HG02759 (cell line): ENCODE measurements around the gene LIMS1.
"Not testable (repeated sequence)": the region's sequence is repeated elsewhere in the genome, so short reads cannot be mapped to it uniquely, and the experiment has no call there.

Experiments used
- ATAC-seq: cut with Tn5 transposase; IDR thresholded peaks from one replicate; pipeline ENCODE4 v1.9.1; 2021; ENCODE audit warnings: mild to moderate bottlenecking, moderate library complexity; ENCODE audit not compliant: unreplicated experiment

Gene LIMS1

DNA sequence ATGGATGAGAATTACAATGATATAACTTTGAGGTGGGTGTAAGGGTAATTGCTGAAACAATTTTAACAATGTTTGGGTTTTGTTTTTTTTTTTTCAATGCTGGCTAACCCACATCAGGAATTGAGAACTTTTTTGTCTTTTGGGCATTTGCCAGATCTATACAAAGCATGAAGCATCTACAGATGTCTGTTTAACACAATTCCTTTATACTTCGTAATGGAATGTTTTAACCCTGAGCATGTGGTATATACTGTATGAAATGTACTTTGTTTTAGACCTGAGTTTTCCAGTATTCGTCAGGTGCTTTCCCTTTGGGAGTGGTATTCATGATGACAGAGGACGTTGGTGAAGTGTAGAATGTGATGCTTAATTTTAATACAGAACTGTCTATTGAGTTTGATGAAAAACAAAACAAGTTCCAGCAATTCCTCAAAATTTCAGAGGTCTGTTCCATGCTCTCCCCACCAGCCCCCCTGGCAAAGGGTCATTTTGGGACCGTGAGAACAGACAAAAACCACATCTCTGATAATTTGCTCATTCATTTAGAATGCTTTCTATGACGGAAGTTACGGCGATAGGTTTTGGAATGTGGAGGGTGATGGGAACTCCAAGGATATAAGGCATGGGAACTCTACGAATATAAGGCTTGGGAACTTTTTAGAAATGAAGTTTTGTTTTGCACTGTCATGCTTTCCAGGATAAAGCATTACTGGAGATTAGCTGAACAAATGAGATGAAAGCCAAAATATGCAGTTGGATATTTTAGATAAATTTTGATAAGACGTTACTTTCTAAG lies 14.1 kb downstream of the LIMS1 start:
- ATAC-seq, result no peak

DNA sequence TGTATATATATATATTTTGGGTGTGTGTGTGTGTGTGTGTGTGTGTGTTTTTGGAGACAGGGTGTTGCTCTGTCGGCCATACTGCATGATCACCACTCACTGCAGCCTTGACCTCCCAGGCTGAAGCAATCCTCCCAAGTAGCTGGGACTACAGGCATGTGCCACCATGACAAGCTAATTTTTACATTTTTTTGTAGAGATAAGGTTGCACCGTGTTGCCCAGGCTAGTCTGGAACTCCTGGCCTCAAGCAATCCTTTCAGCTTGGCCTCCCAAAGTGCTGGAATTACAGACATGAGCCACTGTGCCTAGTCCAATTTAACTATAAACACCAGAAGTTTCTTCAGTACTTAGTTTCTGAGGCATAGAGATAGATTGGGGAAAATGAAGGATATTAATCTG lies 18.3 kb downstream of the LIMS1 start:
- no peak for ATAC-seq

- no peak for ATAC-seq
Observed at GRCh38 chr2:108553209-108553919, 19.1 kb downstream of the LIMS1 start.

- ATAC-seq, result no peak
Observed at GRCh38 chr2:108554528-108554927, 20.3 kb downstream of the LIMS1 start.

DNA sequence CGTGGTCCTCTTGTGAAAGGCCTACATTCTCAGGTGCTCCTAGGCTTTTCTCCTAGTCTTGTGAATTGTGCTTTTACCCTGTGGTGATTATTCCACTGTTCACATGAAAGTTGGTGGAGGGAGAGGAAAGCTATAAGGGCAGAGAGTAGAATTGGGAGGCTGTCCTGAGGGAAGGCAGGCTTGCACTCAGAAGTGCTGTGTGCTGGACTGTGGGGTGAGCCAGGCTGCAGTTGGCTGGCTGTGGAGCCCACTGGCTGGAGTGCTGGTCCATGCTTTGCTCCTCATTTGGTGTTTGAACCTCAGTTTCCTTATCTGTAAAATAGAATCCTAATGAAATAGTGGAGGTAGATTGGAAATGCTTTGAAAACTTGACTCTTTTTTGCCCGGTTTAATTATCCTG lies 21.3 kb downstream of the LIMS1 start:
- ATAC-seq, result no peak

- ATAC-seq, result not testable (repeated sequence)
Observed at GRCh38 chr2:108556581-108556980, 22.3 kb downstream of the LIMS1 start.

- ATAC-seq, result no peak
Observed at GRCh38 chr2:108560241-108560811, 26.1 kb downstream of the LIMS1 start.

DNA sequence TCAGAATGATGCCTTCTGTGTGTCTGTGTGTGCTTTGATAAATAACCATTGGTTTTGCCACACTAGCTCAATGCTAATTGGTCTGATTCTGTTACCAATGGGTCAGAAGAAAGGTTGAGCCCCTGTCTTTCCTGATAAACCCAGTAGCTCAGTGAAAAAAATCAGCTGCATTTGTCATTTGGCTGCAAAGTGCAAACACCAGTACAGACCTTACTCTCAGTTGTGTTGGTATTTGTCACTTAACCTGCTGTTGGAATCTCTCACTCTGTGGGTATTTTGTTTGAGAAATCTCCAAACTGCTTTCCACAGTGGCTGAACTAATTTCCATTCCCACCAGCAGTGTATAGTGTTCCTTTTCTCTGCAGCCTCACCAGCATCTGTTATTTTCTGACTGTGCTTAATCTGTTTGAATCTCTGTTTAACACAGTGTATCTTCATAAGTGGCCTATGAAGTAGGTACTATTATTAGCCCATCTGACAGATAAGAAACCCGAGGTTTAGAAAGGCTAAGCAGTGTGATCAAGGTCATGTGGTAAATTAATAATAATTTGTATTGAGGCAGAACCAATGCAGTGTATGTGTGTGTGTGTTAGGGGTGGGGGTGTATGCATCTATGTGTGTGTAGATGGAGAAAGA lies 26.7 kb downstream of the LIMS1 start:
- no peak for ATAC-seq

- no peak for ATAC-seq
Observed at GRCh38 chr2:108562274-108562673, 28.0 kb downstream of the LIMS1 start.

- ATAC-seq, result no peak
Observed at GRCh38 chr2:108564510-108564909, 30.2 kb downstream of the LIMS1 start.

- peak; percentile 72 for ATAC-seq
Observed at GRCh38 chr2:108565778-108566375, 31.6 kb downstream of the LIMS1 start.

DNA sequence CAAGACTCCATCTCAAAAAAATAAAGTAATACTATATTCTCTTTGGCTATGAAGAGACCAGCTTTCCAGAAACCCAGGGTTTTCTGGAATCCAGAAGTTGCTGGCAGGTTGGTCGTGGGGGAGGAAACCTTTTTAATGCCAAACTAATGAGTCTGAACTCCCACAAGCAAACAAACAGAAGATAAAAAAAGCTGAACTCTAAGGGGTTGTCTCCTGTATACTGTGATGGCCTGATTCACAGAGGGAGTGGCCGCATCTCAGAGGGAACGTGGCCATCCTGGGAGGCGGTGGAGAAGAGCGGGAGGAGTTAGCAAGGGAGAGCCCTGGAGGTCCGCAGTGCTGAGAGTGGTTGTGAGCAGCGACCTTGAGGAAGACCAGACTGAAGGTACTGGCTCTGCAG lies 36.1 kb downstream of the LIMS1 start:
- ATAC-seq, result no peak

DNA sequence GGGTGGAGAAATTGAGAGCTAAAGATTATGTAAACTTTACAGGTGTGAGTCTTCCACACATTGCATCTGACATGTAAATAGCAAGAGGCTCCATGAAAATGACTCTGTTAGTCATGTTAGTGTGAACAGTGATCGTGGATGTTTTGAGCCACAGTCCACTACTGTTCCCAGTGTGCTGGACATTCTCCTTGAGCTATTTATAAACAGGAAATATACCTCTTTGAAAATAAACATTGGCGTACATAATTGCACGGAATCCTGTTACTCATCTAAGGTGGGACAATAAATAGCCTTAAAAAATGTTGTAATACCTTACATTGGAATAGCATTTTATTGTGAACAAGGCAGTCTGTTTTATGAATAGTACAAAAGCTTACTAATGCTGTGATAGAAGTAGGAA lies 37.0 kb downstream of the LIMS1 start:
- ATAC-seq, result no peak

- ATAC-seq, result no peak
Observed at GRCh38 chr2:108573061-108573460, 38.8 kb downstream of the LIMS1 start.

- no peak for ATAC-seq
Observed at GRCh38 chr2:108574332-108574731, 40.1 kb downstream of the LIMS1 start.

DNA sequence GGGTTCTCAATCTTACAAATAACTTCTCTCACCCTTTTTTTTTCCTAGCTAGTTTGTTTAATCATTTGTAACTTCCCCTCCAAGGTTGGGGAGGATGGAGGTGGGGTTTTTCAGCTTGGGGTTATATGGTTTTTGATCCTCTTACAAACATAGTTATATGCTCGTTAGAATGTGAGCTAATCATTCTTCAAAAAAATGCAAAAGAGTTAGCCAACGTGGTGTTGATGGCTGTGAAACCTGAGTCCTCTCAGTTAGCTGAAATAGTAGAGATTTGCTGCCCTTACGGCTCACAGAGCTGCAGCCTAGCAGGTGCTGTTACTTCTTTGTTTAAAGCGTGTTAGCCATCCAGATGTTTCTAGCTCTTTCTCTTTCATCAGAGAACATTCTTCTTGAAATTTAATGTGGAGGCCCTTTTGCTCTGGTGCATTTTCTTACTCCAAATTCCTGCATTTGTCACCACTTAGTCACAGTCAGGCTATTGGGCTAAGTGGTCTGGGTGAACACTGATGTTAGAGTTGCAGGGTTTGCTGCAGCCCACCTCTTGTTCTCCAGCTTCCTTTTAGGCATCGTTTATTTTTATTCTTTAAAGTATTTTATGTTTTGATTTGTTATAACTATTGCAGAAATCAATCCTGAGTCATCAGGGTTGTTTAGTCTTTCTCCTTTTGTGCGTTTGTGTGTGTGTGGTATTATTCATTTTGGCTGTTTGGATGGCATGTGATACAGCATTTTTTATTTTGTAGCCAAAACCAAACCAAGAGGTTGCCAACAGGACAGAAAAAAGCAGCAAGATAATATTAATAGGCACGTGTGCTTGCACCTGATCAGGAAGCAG lies 41.1 kb downstream of the LIMS1 start:
- ATAC-seq, result peak; percentile 96

GRCh38 chr2:108577099-108577498 lies 42.8 kb downstream of the LIMS1 start:
- no peak for ATAC-seq

- no peak for ATAC-seq
Observed at GRCh38 chr2:108579623-108580022, 45.4 kb downstream of the LIMS1 start.

DNA sequence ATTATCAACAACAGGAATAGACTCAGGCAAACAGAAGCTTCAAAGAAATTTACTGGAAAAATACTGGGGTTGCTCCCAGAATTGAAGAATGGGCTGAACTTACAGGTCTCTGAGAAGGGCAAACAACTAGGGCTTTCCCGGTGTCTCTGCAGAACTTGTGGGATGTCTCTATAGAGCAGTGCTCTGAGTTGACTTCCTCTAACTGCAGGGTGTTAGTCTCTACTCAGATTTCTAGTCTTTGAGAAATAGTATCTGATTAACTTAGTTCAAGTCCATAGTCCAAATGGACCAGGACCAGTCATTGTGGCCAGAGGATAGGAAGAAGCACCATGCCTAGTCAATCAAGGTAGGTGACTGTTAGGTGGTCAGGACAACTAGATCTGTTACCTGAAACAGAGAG lies 45.8 kb downstream of the LIMS1 start:
- no peak for ATAC-seq

GRCh38 chr2:108583903-108584520 lies 49.7 kb downstream of the LIMS1 start:
- peak; percentile 74 for ATAC-seq
